DMS153 treated with DMSO at 0.1 percent for 48 hours (cell line): ENCODE results near the gene SLC38A8.
A peak's percentile ranks its signal among the peaks of the same experiment; 100 is the strongest.

Experiments used
- DNase-seq: peaks from one replicate; lab custom pipeline; 2025; ENCODE audit not compliant: unreplicated experiment; lab: John Stamatoyannopoulos, UW

Gene SLC38A8

GRCh38 chr16:84049403-84050060 is 6.9 kb upstream of the SLC38A8 start:
- no peak for DNase-seq

GRCh38 chr16:84048871-84049270 is 6.3 kb upstream of the SLC38A8 start:
- no peak for DNase-seq

DNA sequence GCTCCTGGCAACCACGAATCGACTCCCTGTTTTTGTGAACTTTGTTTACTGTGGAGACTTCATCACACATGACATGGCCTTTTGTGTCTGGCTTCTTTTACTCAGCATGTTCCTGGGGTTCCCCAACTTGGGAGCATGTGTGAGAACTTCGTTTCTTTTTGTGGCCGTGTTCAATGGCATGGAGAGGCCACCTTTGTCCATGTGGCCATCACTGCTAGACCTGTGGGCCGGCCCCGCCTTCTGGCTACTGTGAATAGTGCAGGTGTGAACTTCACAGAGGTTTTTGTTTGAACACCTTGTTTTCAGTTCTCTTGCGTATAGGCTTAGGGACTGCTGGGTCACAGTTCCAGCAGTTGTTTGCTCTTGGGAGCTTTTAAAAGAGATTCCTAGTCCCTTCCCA is 5.7 kb upstream of the SLC38A8 start:
- no peak for DNase-seq

- DNase-seq: no peak
These were observed 5.0 kb upstream of the SLC38A8 start for GRCh38 chr16:84047626-84048025.

DNA sequence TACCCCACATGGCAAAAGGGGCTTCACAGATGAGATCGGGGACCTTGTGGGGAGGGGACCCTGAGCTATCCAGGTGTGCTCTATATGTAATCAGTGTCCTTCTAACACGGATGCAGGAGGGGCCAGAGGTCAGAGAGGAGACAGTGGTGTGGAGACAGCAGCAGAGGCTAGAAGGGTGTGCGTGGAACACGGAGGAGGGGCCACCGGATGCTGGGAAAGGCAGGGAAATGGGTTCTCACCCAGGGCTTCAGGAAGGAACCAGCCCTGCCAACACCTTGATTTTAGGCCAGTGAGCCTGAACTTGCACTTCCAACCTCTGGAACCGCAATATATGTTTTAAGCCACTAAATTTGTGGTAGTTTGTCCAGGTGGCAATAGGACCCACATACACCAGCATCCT is 4.6 kb upstream of the SLC38A8 start:
- no peak for DNase-seq

DNA sequence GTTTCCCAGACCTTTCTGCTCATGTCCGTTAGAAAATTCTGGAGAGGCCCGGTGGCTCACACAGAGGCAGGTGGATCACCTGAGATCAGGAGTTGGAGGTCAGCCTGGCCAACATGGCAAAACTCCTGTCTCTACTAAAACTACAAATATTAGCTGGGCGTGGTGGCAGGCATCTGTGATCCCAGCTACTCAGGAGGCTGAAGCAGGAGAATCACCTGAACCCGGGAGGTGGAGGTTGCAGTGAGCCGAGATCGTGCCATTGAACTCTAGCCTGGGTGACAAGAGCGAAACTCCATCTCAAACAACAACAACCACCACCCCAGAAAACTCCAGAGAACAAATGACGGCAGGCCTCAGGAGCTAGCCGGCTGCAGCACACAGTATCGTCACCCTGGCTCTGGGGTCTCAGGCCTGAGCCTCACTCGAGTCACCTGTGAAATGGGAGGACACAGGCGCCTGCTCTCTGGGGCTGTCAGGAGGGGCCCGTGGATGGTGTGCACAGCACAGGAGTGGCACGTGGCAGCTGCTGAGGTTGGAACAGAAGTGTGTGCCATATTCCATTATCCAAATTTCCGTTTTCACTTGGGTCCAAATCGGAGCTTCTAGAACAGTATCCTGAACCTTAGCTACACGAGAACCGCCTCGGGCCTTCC is 3.3 kb upstream of the SLC38A8 start:
- no peak for DNase-seq

- DNase-seq: no peak
These were observed 2.6 kb upstream of the SLC38A8 start for GRCh38 chr16:84045001-84045817.

- DNase-seq: no peak
These were observed 1.5 kb upstream of the SLC38A8 start for GRCh38 chr16:84044118-84044488.

DNA sequence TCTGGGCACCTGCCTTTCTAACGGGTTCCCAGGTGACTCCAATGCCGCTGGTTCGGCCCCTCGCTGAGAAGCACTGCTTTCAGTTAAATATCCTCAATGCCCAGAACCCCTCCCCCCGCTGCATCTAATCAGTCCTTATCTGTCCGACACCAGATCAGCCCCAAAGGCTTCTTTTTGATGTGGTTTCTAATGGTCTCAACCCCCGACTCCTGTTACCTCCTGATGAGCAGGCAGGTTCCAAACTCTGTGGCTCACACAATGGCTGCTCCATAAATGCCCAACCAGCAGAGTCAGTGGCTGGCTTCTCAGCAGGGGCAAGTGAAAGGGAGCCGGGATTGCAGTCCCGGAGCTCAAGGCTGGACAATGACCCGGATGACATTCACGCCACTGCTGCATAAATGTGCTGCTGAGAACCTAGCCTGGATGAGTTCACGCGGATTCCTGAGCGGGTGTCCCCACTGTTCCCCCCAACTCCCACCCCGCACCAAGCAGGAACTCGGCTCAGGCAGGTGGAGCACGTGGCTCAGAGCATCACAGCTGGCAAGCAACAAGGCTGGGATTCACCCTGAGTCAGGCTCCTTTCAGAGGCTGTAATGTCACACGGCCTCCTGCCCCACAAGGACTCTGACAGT is 1.0 kb upstream of the SLC38A8 start:
- DNase-seq: no peak

DNA sequence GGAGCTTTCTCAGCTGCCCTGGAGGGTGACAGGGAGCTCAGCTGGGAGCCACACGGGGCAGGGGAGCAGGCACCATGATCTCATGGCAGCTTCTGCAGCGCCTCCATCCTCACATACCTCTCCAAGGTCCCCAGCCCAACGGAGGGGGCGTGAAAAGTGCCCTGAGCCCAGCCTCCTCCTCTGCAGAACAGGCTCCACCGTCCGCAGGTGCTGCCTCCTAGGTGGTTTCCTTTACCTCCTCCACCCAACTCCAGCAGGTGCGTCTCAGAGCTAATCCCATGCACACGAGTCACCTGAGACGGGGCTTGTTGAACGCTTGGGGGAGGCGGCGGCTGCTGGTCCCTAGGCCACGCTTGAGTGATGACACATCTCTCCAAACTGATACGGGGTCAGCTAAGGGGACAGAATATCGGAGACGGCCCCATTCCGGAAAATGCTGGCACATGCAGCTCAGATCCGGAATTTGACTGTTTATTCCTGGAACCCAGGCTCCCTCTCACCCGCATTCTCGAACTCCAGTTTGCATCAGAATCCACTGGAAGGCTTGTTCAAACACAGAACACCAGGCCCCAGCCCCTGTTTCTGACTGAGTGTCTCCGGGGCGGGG is 387 bp upstream of the SLC38A8 start:
- DNase-seq: peak; percentile 18

GRCh38 chr16:84041881-84042280 is 714 bp downstream of the SLC38A8 start:
- no peak for DNase-seq

DNA sequence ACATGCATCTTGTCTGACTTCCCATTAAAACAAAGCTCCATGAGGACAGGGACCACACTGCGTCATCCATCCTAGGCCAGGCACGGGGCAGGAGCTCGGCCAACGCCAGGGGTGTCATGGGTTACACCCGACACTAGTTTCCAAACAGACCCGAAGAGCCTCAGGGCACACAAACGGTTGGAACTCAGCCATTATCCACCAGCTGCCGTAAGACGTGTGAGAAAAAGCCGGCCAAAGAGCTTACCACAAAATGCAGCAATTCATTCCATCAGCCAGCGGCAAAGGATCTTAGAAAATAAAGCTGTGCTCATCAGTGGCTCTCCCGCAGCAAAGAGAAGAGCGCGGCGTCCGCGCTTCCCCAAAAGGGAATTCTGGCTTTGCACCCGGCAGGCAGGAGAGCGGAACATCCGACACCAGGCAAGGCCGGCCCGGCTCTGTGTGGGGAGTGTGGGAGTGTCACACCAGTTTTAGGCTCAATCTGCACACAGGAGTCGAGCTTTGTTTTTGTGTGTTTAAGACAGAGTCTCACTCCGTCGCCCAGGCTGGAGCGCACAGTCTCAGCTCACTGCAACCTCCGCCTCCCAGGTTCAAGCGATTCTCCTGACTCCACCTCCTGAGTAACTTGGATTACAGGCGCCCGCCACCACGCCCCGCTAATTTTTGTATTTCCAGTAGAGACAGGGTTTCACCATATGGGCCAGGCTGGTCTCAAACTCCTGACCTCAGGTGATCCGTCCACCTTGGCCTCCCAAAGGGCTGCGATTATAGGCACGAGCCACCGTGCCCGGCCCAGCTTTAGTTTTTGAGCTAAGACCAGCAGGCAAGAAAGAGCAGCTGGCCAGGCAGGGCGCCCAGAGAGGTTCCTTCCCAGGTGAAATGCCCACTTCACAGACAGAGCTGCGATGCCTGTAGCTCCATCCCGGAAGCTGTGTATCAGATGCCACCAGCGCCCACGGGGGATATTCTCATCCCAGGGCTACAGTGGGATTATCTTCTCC is 1.5 kb downstream of the SLC38A8 start:
- DNase-seq: no peak

DNA sequence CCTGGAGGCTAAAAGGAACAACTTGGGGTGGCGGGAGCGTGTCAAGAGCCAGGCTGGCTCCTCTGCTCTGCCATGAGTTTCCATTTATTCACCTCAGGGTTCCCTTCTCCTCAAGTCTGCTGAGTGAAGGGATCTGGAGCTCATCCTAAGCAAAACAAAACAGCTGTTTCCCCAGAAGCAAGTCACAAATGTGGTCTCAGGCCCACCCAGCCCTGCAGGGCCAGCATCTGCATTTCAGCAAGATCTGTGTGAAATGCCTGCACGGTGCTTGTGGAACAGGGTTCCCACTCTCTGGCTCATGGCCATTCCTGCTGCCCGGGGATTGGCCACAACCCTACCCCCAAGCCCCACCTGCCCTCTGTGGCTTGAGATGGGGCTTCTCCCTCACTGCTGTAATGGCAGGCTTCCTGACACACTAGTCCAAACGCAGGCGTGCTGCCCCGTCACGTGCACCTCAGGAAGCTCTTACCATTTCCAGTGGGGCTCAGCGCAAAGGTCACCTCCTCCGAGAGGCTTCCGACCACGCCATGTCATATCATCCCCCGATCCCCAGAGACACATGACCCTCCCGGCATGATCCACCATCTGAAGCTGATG is 2.3 kb downstream of the SLC38A8 start:
- DNase-seq: no peak

DNA sequence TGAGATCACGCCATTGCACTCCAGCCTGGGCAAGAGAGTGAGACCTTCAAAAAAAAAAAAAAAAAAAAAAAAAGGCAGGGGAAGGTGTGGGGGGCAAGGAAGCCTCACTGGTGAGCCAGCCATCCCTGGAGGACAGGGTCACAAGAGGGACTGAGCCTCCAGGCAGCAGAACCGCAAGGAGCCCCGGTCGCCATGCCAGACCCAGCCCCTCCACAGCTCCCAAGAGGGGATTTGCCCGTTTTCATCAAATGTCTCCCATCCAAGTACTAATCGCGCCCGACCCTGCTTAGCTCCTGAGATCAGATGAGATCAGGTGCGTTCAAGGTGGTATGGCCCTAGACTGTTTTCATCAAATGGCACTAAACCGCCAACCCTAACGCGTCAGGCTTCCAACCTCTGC is 2.9 kb downstream of the SLC38A8 start:
- DNase-seq: no peak

DNA sequence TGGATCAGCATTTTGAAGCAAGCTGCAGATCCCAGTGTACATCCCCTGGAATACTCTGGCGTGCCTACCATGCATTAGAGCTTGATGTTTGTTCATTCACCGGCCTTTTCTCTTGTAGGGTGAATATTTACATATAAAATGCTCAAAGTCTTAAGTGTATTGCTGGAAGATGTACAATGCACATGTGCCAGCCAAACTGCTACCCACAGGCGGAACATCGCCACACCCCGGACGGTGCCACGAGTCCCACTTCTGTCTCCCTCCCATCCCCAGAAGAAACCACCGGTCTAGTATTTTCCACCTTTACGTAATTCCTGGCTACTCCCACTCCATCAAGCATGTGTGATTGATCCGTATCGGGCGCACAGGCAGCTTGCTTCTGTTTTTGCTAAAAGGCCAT is 4.1 kb downstream of the SLC38A8 start:
- no peak for DNase-seq

DNA sequence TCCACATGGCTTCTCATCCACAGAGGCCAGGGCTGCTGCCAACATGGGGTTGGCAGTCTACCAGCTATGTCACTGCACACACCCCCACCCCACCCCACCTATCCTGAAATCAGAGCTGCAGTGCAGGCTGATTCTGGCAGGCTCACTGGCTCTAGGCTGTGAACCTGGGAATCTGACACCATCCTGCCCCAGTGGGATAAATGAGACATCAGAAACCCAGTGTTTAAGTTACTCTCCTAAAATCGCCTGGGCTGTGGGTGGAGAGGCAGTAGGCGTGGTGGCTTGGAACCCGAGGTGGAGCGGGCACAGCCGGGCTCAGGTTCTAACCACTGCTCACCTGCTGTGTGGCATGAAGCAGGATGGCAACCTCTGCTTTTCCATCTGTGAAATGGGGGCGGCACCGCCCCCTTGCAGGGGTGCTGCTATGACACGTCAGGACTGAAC is 5.6 kb downstream of the SLC38A8 start:
- no peak for DNase-seq

GRCh38 chr16:84036131-84036530 is 6.5 kb downstream of the SLC38A8 start:
- DNase-seq: no peak

DNA sequence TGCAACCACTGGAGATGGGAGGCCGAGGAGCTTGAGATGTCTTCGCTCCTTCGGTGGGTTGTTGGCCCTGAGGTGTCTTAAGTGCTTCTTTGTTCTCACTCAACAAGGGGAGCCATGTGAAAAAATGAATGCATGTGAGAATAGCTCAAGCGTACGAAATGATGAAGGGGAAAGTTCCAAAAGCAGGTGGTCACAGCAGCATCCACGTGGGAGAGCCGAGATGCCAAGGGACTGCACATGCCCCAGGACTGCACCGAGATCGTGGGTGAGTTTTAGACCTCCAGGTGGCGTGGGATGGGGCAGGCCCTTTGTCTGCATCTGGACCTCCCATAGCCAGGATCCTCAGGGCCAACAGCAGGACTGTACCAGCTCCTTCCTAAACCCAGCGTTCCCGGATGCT is 8.1 kb downstream of the SLC38A8 start:
- DNase-seq: no peak
